GM19438 (cell line): ENCODE measurements around the gene TMEM273.

Experiments used
- ATAC-seq: cut with Tn5 transposase; IDR thresholded peaks from one replicate; pipeline ENCODE4 v1.9.1; 2021; ENCODE audit warnings: low read depth; ENCODE audit not compliant: unreplicated experiment

TMEM273 gene

DNA sequence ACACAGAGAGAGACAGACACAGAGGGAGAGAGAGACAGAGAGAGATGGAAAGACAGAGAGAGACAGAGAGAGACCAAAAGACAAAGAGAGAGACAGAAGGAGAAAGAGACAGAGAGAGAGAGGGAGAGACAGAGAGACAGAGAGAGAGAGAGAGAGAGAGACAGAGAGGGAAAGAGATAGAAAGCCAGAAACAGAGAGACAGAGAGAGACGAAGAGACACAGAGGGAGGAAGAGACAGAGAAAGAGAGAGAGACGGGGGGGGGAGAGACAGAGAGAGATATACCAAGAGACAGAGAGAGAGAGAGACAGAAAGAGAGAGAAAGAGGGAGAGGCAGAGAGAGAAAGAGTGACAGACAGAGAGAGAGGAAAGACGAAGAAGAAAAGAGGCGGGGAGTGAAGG is 83.1 kb downstream of the TMEM273 start:
- ATAC-seq, result no peak
